K562 (cell line): ENCODE results near the gene SDC3. TPM values are rescaled to one million over a fixed set of nuclear protein-coding genes. Genes with fewer than 3 reads are reported as not detected.

Experiments used
- CHAMP1 ChIP-seq: fragments of 450-650 bp; IDR thresholded peaks from 2 replicates; pipeline ENCODE4 v1.6.1; 2016; ENCODE audit warnings: mild to moderate bottlenecking
- CREB3 ChIP-seq: fragments of 450-650 bp; conservative IDR thresholded peaks from 2 replicates; pipeline ENCODE4 v1.6.1; 2016; ENCODE audit warnings: missing genetic modification characterization, low read depth, mild to moderate bottlenecking, missing compliant biosample characterization, moderate library complexity
- CUX1 ChIP-seq: fragments of 200-800 bp; sonication (Bioruptor generic); IDR thresholded peaks from 2 replicates; pipeline ENCODE4 v1.6.1; 2016; ENCODE audit warnings: missing genetic modification characterization, missing compliant biosample characterization
- ELK1 ChIP-seq: sonication (generic); formaldehyde crosslinking; IDR thresholded peaks from 2 replicates; pipeline ENCODE4 v1.8.1; 2022; ENCODE audit warnings: missing genetic modification reagents
- GABPB1 ChIP-seq: sonication (generic); formaldehyde crosslinking; IDR thresholded peaks from 2 replicates; pipeline ENCODE4 v1.8.0; 2022; ENCODE audit warnings: mild to moderate bottlenecking, missing genetic modification reagents
- GABPB2 ChIP-seq: fragments of 250-450 bp; sonication (Bioruptor Pico); conservative IDR thresholded peaks from 2 replicates; pipeline ENCODE4 v1.5.1; 2021; ENCODE audit warnings: mild to moderate bottlenecking
- IRF9 ChIP-seq: fragments of 450-650 bp; IDR thresholded peaks from 2 replicates; pipeline ENCODE4 v1.6.1; 2016; ENCODE audit warnings: missing biosample characterization, missing genetic modification characterization
- NFRKB ChIP-seq: fragments of 450-650 bp; IDR thresholded peaks from 2 replicates; pipeline ENCODE4 v1.6.1; 2016; ENCODE audit warnings: low read depth
- NFXL1 ChIP-seq: fragments of 450-650 bp; formaldehyde crosslinking; IDR thresholded peaks from 2 replicates; pipeline ENCODE4 v1.4.0; 2021; ENCODE audit warnings: mild to moderate bottlenecking
- NFYB ChIP-seq: IDR thresholded peaks from 2 replicates; pipeline ENCODE4 v1.6.1; 2011; ENCODE audit warnings: mild to moderate bottlenecking, moderate library complexity; ENCODE audit not compliant: insufficient read length; ENCODE audit errors: extremely low read depth
- PURB ChIP-seq: sonication (generic); formaldehyde crosslinking; IDR thresholded peaks from 2 replicates; pipeline ENCODE4 v1.9.0; 2021; ENCODE audit warnings: low read depth, mild to moderate bottlenecking, missing genetic modification reagents
- RHOXF2B ChIP-seq: fragments of 250-450 bp; sonication (Bioruptor Pico); conservative IDR thresholded peaks from 2 replicates; pipeline ENCODE4 v1.5.1; 2021
- SMARCE1 ChIP-seq: fragments of 450-650 bp; IDR thresholded peaks from 2 replicates; pipeline ENCODE4 v1.7.1; 2016; ENCODE audit warnings: mild to moderate bottlenecking
- TBP ChIP-seq: optimal IDR thresholded peaks from 2 replicates; pipeline ENCODE3; 2011; ENCODE audit warnings: low read depth, low read length, improper control_type of control experiment
- ZBTB1 ChIP-seq: sonication (generic); formaldehyde crosslinking; IDR thresholded peaks from 2 replicates; pipeline ENCODE4 v1.8.1; 2023; ENCODE audit warnings: missing genetic modification reagents, low read depth, mild to moderate bottlenecking, borderline replicate concordance
- ZNF143 ChIP-seq: sonication (generic); formaldehyde crosslinking; IDR thresholded peaks from 2 replicates; pipeline ENCODE4 v1.9.0; 2022; ENCODE audit warnings: mild to moderate bottlenecking, missing genetic modification reagents
- ZNF274 ChIP-seq: IDR thresholded peaks from 2 replicates; pipeline ENCODE4 v1.6.1; 2011; ENCODE audit warnings: low read depth, mild to moderate bottlenecking, low read length, moderate library complexity, borderline replicate concordance
- polyA plus RNA-seq, 8 experiments: library from polyadenylated mRNA; depleted of rRNA in 4 of 8; stranded (reverse) in 5 of 8; unstranded in 3 of 8; fragments of >200 nt; fragmentation: Nextera tagmentation in 2 of 8; fragmentation: Illumina TruSeq in 1 of 8; extraction: Ambion mirVana in 2 of 8; extraction: Trizol in 1 of 8; gene quantifications; 2 replicates each; pipeline versions ENCODE4 v1.2.1 to v1.2.3, GENCODE V29; 2011 to 2014; ENCODE audit warnings: inconsistent platforms in 1 of 8, missing spikeins in 1 of 8
- total RNA-seq, 7 experiments: library from RNA; depleted of rRNA in 6 of 7; stranded (reverse); fragments of >200 nt in 6 of 7; fragmentation: Illumina TruSeq in 2 of 7; extraction: Trizol in 2 of 7; gene quantifications; 2 replicates each; pipeline versions ENCODE4 v1.2.1 to v1.2.3, GENCODE V29; 2011 to 2021; ENCODE audit warnings: low replicate concordance in 1 of 7

SDC3 gene
- total and polyA plus RNA-seq, 9 of the 15 experiments (the other 6 are each of a cell fraction or from before 2014, with no cell fraction given): 0.38 to 44.1 (median 12.1) TPM

- TF ChIP-seq CUX1 (CRISPR knock-in tag) (no peak), SMARCE1 (no peak), NFRKB (no peak), ZBTB1 (no peak), PURB (CRISPR knock-in tag) (no peak), CREB3 (peak; percentile 89), ZNF274 (no peak), RHOXF2B (CRISPR knock-in tag) (no peak), ZNF143 (CRISPR knock-in tag) (no peak), CHAMP1 (no peak), GABPB1 (CRISPR knock-in tag) (no peak), ELK1 (CRISPR knock-in tag) (no peak), IRF9 (no peak), NFXL1 (CRISPR knock-in tag) (no peak), TBP (no peak), NFYB (no peak), GABPB2 (CRISPR knock-in tag) (no peak)
Measured at GRCh38 chr1:30899577-30900389, 8.8 kb downstream of the SDC3 start (continued).
